ENCODE measurements around the gene GRIP1. TPM values are rescaled to one million over a fixed set of nuclear protein-coding genes. Genes with fewer than 3 reads are reported as not detected.

GRIP1 gene
- total and polyA plus RNA-seq, 10 of the 15 experiments (the other 5 are each of a cell fraction or from before 2014, with no cell fraction given) = 0.05 to 0.85 (median 0.50) TPM; not detected in 7

DNA sequence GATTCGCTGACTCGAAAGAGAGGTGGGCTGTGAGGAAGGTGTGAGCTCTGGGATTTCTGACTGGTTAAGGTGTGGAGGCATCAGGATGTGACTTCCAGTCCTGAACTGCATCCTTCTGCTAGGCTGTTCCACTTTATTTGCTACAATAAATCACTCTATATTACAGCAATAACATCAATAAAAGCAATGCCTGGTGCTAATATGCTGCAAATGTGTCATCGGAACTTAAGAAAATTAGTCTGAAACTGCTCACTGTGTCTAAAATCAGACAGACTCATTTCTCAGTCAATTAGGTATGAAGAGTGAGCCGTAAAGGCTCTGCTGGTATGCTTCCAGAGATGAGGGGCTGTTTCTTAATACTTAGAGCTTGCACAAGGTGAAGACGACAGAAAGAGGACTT lies 250.0 kb downstream of the GRIP1 start:
- ChIA-PET CTCF (interaction anchor here (0.5 kb wide), 1 partner anchor 60 kb away, joined by 3 read pairs; no protein-coding TSS in a partner anchor), RAD21 (ENCODE audit: unreplicated experiment) (no interaction called here), SMC1A (ENCODE audit: uncharacterized antibody, unreplicated experiment) (no interaction called here), POLR2A (no interaction called here)
- Histone ChIP-seq H3K79me2 (ENCODE audit: control insufficient read depth, insufficient read depth, low read length) (no peaks in the 10 kb centered on the region), H3K27me3 (replicated peaks in 1 of 2; ENCODE audit: control insufficient read depth in 2 of 2, insufficient read depth in 2 of 2, low read length in 1 of 2) (no peaks in the 10 kb centered on the region; a peak in 2 of 4 replicates), H3K4me3 (no peak overlapping the region), H3K9me3 (replicated peaks; ENCODE audit: control insufficient read depth, insufficient read depth, low read length) (peaks cover 2% of the 10 kb centered on the region; the same call in 2 of the 3 replicates), H3K27ac (ENCODE audit: control insufficient read depth, insufficient read depth) (no peak overlapping the region), H3K4me1 (ENCODE audit: control insufficient read depth, insufficient read depth, low read length) (no peaks in the 10 kb centered on the region), H3K36me3 (ENCODE audit: control insufficient read depth in 2 of 2, insufficient read depth in 2 of 2, low read length in 1 of 2) (no peaks in the 10 kb centered on the region), H2AFZ (ENCODE audit: control insufficient read depth, low read depth, low read length) (no peak overlapping the region), H3K9ac (ENCODE audit: control insufficient read depth, insufficient read depth, low read length) (no peak overlapping the region), H4K20me1 (ENCODE audit: control insufficient read depth, insufficient read depth) (no peaks in the 10 kb centered on the region), H3K4me2 (ENCODE audit: control insufficient read depth, insufficient read depth) (no peak overlapping the region)
- BruUV-seq (replicated peaks) = no TSS peak
- intact Hi-C loops (cut with micrococcal nuclease; ENCODE audit: unreplicated experiment) = no loop called here
- DNase-seq (ENCODE audit: low read depth, low spot score) (no peak), ATAC-seq (no peak), FAIRE-seq (no peak)
- in situ Hi-C loops (cut with MboI) = no loop called here
- TF ChIP-seq HDGF (IDR thresholded peaks at IDR 0.05) (no peak), SRF (IDR thresholded peaks at IDR 0.05; ENCODE audit: low read depth in 2 of 2, low read length in 2 of 2) (no peak), ESRRA (IDR thresholded peaks at IDR 0.05; ENCODE audit: low read length) (no peak), ETV6 (conservative IDR thresholded peaks at IDR 0.05 in 1 of 2, IDR thresholded peaks at IDR 0.05 in 1 of 2; ENCODE audit: borderline replicate concordance in 1 of 2, low read depth in 1 of 2) (no peak), SIN3A (IDR thresholded peaks at IDR 0.05; ENCODE audit: low read depth, low read length) (no peak), DPF2 (IDR thresholded peaks at IDR 0.05) (no peak), YBX1 (IDR thresholded peaks at IDR 0.05) (no peak), KDM1A (IDR thresholded peaks at IDR 0.05; ENCODE audit: borderline replicate concordance) (no peak), RUNX3 (IDR thresholded peaks at IDR 0.05; ENCODE audit: low read length) (no peak)
- TF ChIP-seq, protein P1, sequence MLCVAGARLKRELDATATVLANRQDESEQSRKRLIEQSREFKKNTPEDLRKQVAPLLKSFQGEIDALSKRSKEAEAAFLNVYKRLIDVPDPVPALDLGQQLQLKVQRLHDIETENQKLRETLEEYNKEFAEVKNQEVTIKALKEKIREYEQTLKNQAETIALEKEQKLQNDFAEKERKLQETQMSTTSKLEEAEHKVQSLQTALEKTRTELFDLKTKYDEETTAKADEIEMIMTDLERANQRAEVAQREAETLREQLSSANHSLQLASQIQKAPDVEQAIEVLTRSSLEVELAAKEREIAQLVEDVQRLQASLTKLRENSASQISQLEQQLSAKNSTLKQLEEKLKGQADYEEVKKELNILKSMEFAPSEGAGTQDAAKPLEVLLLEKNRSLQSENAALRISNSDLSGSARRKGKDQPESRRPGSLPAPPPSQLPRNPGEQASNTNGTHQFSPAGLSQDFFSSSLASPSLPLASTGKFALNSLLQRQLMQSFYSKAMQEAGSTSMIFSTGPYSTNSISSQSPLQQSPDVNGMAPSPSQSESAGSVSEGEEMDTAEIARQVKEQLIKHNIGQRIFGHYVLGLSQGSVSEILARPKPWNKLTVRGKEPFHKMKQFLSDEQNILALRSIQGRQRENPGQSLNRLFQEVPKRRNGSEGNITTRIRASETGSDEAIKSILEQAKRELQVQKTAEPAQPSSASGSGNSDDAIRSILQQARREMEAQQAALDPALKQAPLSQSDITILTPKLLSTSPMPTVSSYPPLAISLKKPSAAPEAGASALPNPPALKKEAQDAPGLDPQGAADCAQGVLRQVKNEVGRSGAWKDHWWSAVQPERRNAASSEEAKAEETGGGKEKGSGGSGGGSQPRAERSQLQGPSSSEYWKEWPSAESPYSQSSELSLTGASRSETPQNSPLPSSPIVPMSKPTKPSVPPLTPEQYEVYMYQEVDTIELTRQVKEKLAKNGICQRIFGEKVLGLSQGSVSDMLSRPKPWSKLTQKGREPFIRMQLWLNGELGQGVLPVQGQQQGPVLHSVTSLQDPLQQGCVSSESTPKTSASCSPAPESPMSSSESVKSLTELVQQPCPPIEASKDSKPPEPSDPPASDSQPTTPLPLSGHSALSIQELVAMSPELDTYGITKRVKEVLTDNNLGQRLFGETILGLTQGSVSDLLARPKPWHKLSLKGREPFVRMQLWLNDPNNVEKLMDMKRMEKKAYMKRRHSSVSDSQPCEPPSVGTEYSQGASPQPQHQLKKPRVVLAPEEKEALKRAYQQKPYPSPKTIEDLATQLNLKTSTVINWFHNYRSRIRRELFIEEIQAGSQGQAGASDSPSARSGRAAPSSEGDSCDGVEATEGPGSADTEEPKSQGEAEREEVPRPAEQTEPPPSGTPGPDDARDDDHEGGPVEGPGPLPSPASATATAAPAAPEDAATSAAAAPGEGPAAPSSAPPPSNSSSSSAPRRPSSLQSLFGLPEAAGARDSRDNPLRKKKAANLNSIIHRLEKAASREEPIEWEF (IDR thresholded peaks at IDR 0.05; ENCODE audit: insufficient replicate concordance, low read depth, low read length) = no peak
- TF ChIP-seq, protein P2, sequence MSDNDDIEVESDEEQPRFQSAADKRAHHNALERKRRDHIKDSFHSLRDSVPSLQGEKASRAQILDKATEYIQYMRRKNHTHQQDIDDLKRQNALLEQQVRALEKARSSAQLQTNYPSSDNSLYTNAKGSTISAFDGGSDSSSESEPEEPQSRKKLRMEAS (IDR thresholded peaks at IDR 0.05; ENCODE audit: low read depth, low read length) = no peak
- TF ChIP-seq, protein P3, sequence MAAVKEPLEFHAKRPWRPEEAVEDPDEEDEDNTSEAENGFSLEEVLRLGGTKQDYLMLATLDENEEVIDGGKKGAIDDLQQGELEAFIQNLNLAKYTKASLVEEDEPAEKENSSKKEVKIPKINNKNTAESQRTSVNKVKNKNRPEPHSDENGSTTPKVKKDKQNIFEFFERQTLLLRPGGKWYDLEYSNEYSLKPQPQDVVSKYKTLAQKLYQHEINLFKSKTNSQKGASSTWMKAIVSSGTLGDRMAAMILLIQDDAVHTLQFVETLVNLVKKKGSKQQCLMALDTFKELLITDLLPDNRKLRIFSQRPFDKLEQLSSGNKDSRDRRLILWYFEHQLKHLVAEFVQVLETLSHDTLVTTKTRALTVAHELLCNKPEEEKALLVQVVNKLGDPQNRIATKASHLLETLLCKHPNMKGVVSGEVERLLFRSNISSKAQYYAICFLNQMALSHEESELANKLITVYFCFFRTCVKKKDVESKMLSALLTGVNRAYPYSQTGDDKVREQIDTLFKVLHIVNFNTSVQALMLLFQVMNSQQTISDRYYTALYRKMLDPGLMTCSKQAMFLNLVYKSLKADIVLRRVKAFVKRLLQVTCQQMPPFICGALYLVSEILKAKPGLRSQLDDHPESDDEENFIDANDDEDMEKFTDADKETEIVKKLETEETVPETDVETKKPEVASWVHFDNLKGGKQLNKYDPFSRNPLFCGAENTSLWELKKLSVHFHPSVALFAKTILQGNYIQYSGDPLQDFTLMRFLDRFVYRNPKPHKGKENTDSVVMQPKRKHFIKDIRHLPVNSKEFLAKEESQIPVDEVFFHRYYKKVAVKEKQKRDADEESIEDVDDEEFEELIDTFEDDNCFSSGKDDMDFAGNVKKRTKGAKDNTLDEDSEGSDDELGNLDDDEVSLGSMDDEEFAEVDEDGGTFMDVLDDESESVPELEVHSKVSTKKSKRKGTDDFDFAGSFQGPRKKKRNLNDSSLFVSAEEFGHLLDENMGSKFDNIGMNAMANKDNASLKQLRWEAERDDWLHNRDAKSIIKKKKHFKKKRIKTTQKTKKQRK (IDR thresholded peaks at IDR 0.05; ENCODE audit: low read depth, low read length) = no peak
- 20% methylated on average over 5 of the region's 5 CpGs for WGBS (ENCODE audit: insufficient coverage, insufficient replicate concordance, low lambda C conversion rate, missing lambda C conversion rate)

All from GM12878 (cell line).